HepG2 (cell line): Measurements from ENCODE around the gene C2. TPM values are rescaled to one million over a fixed set of nuclear protein-coding genes. Genes with fewer than 3 reads are reported as not detected.

Experiments used
- ATF7-NPFF ChIP-seq: sonication (generic); formaldehyde crosslinking; IDR thresholded peaks from 2 replicates; pipeline ENCODE4 v1.8.1; 2023; ENCODE audit warnings: mild to moderate bottlenecking, low read depth, missing genetic modification reagents, moderate library complexity
- BRD4 ChIP-seq: sonication (generic); formaldehyde crosslinking; IDR thresholded peaks from 2 replicates; pipeline ENCODE4 v1.4.0; 2020; ENCODE audit warnings: missing genetic modification reagents
- FOSL2 ChIP-seq: sonication (generic); formaldehyde crosslinking; IDR thresholded peaks from 2 replicates; pipeline ENCODE4 v1.4.0; 2020; ENCODE audit warnings: missing genetic modification reagents
- GZF1 ChIP-seq: sonication (generic); formaldehyde crosslinking; IDR thresholded peaks from 2 replicates; pipeline ENCODE4 v1.5.1; 2020; ENCODE audit warnings: mild to moderate bottlenecking, missing genetic modification reagents
- KDM3A ChIP-seq: IDR thresholded peaks from 2 replicates; pipeline ENCODE4 v1.6.1; 2018; ENCODE audit warnings: low read depth, missing compliant biosample characterization
- MEIS1 ChIP-seq: sonication (generic); formaldehyde crosslinking; IDR thresholded peaks from 2 replicates; pipeline ENCODE4 v1.9.0; 2021; ENCODE audit warnings: mild to moderate bottlenecking, missing genetic modification reagents, moderate library complexity, borderline replicate concordance
- MTA1 ChIP-seq: sonication (generic); formaldehyde crosslinking; IDR thresholded peaks from 2 replicates; pipeline ENCODE4 v1.4.0; 2020; ENCODE audit warnings: missing genetic modification reagents, mild to moderate bottlenecking, borderline replicate concordance
- MXI1 ChIP-seq: IDR thresholded peaks from 3 replicates; pipeline ENCODE4 v1.6.1; 2012; ENCODE audit warnings: low read depth, low read length, inconsistent platforms, borderline replicate concordance
- PHF8 ChIP-seq: sonication (generic); formaldehyde crosslinking; IDR thresholded peaks from 2 replicates; pipeline ENCODE4 v1.5.0; 2020; ENCODE audit warnings: missing genetic modification reagents
- RARA ChIP-seq: IDR thresholded peaks from 2 replicates; pipeline ENCODE4 v1.6.1; 2016; ENCODE audit warnings: missing genetic modification reagents, missing compliant biosample characterization
- REL ChIP-seq: sonication (generic); formaldehyde crosslinking; conservative IDR thresholded peaks from 2 replicates; pipeline ENCODE4 v1.8.0; 2022; ENCODE audit warnings: mild to moderate bottlenecking, missing genetic modification reagents, moderate library complexity
- STAG1 ChIP-seq: sonication (generic); formaldehyde crosslinking; IDR thresholded peaks from 2 replicates; pipeline ENCODE4 v1.4.0; 2020; ENCODE audit warnings: missing genetic modification reagents
- STAT5B ChIP-seq: sonication (generic); formaldehyde crosslinking; IDR thresholded peaks from 2 replicates; pipeline ENCODE4 v1.4.0; 2020; ENCODE audit warnings: missing genetic modification reagents
- TBL1XR1 ChIP-seq: fragments of 150-350 bp; IDR thresholded peaks from 2 replicates; pipeline ENCODE4 v1.6.1; 2014; ENCODE audit warnings: borderline replicate concordance, low read length; ENCODE audit not compliant: partially characterized antibody
- TBP ChIP-seq: sonication (generic); formaldehyde crosslinking; IDR thresholded peaks from 2 replicates; pipeline ENCODE4 v1.5.0; 2020; ENCODE audit warnings: missing genetic modification reagents
- TFDP2 ChIP-seq: sonication (generic); formaldehyde crosslinking; IDR thresholded peaks from 2 replicates; pipeline ENCODE4 v1.4.0; 2020; ENCODE audit warnings: missing genetic modification reagents
- THAP9 ChIP-seq: sonication (generic); formaldehyde crosslinking; IDR thresholded peaks from 2 replicates; pipeline ENCODE4; 2020; ENCODE audit warnings: missing genetic modification reagents, mild to moderate bottlenecking, borderline replicate concordance
- THRA ChIP-seq: sonication (generic); formaldehyde crosslinking; IDR thresholded peaks from 2 replicates; pipeline ENCODE4 v1.4.0; 2020; ENCODE audit warnings: missing genetic modification reagents, borderline replicate concordance
- XBP1 ChIP-seq: sonication (generic); formaldehyde crosslinking; IDR thresholded peaks from 2 replicates; pipeline ENCODE4 v1.5.0; 2020; ENCODE audit warnings: missing genetic modification reagents
- ZNF326 ChIP-seq: sonication (generic); formaldehyde crosslinking; IDR thresholded peaks from 2 replicates; pipeline ENCODE4 v1.4.0; 2020; ENCODE audit warnings: missing genetic modification reagents, borderline replicate concordance
- ZNF614 ChIP-seq: IDR thresholded peaks from 2 replicates; pipeline ENCODE4 v1.6.1; 2018; ENCODE audit warnings: missing biosample characterization, missing genetic modification reagents, inconsistent platforms, borderline replicate concordance
- ZNF615 ChIP-seq: sonication (generic); formaldehyde crosslinking; IDR thresholded peaks from 2 replicates; pipeline ENCODE4 v1.5.0; 2020; ENCODE audit warnings: mild to moderate bottlenecking, missing genetic modification reagents, borderline replicate concordance
- ZNF652 ChIP-seq: IDR thresholded peaks from 2 replicates; pipeline ENCODE4 v1.6.1; 2016; ENCODE audit warnings: low read depth, borderline replicate concordance
- polyA plus RNA-seq, 8 experiments: library from polyadenylated mRNA; depleted of rRNA in 3 of 8; stranded (reverse) in 7 of 8; unstranded in 1 of 8; fragments of >200 nt; fragmentation: Illumina TruSeq in 4 of 8; extraction: Trizol in 4 of 8; gene quantifications; 2 replicates each; pipeline versions ENCODE4 v1.2.1 to v1.2.3, GENCODE V29; 2011 to 2016; ENCODE audit warnings: low read depth in 4 of 8, missing spikeins in 1 of 8, mixed read lengths in 1 of 8; ENCODE audit not compliant: insufficient read depth in 1 of 8
- total RNA-seq, 5 experiments: library from RNA; depleted of rRNA; stranded (reverse); fragments of >200 nt; fragmentation: Illumina TruSeq; extraction: Trizol; gene quantifications; 2 replicates each; pipeline ENCODE4 v1.2.3, GENCODE V29; 2016; ENCODE audit warnings: low read depth in 1 of 5
- TF ChIP-seq, protein P1 (sequence below): sonication (generic); formaldehyde crosslinking; IDR thresholded peaks from 2 replicates; pipeline ENCODE4 v1.9.0; 2021; ENCODE audit warnings: missing genetic modification reagents, mild to moderate bottlenecking, borderline replicate concordance

Gene C2
- total and polyA plus RNA-seq, 2 of the 13 experiments (the other 11 are each of a cell fraction or from before 2014, with no cell fraction given), result 165 to 307 TPM

DNA sequence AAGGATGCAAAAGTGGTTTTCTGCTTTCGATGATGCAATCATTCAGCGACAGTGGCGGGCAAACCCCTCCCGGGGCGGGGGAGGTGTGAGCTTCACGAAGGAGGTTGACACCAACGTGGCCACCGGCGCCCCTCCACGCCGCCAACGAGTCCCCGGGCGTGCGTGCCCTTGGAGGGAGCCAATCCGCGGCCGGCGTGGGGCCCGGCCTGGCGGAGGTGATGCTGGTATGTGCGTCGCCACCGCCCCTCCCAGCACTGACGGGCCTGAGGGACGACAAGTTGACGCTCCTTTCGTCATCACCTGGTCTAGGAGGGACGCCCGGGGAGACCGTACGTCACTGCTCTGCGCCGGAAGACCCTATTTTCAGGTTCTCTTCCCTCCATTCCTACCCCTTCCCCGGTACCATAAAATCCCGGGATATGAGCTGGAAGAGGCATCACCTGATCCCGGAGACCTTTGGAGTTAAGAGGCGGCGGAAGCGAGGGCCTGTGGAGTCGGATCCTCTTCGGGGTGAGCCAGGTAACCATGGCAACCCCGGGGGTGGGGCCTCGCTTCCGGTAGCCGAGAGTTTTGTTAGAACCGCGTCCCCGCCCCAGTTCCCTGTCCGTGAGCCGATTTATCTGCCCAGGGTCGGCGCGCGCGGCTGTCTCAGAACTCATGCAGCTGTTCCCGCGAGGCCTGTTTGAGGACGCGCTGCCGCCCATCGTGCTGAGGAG lies 44.6 kb downstream of the C2 start, which contains the start of gene DXO (continued):
- TF ChIP-seq STAG1 (CRISPR knock-in tag) (peak; percentile 36; the same call in 1 of the 2 replicates), MXI1 (peak; percentile 79; the same call in 1 of the 3 replicates), ATF7-NPFF (peak; percentile 88), STAT5B (CRISPR knock-in tag) (no peak; the same call in 1 of the 2 replicates), RARA (CRISPR knock-in tag) (no peak), ZNF326 (CRISPR knock-in tag) (no peak), KDM3A (CRISPR knock-in tag) (0 out of 2 replicates have a peak, but pooled peaks have one; percentile 55), MEIS1 (CRISPR knock-in tag) (no peak; the same call in none of the 2 replicates), PHF8 (CRISPR knock-in tag) (peak; percentile 94), ZNF652 (no peak), ZNF614 (CRISPR knock-in tag) (no peak; the same call in 1 of the 2 replicates), TFDP2 (CRISPR knock-in tag) (peak; percentile 84), FOSL2 (peak; percentile 57), REL (CRISPR knock-in tag) (peak; percentile 98), TBL1XR1 (no peak), MTA1 (CRISPR knock-in tag) (peak; percentile 80; the same call in 1 of the 2 replicates), GZF1 (CRISPR knock-in tag) (no peak), TBP (peak; percentile 76; the same call in 1 of the 2 replicates), BRD4 (CRISPR knock-in tag) (peak; percentile 59; the same call in 1 of the 2 replicates), THAP9 (CRISPR knock-in tag) (peak; percentile 94; the same call in 1 of the 2 replicates), ZNF615 (CRISPR knock-in tag) (no peak), XBP1 (CRISPR knock-in tag) (0 out of 2 replicates have a peak, but pooled peaks have one; percentile 52), THRA (CRISPR knock-in tag) (peak; percentile 43; the same call in 1 of the 2 replicates)
- TF ChIP-seq, protein P1, sequence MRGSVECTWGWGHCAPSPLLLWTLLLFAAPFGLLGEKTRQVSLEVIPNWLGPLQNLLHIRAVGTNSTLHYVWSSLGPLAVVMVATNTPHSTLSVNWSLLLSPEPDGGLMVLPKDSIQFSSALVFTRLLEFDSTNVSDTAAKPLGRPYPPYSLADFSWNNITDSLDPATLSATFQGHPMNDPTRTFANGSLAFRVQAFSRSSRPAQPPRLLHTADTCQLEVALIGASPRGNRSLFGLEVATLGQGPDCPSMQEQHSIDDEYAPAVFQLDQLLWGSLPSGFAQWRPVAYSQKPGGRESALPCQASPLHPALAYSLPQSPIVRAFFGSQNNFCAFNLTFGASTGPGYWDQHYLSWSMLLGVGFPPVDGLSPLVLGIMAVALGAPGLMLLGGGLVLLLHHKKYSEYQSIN (CRISPR knock-in tag), result no peak; the same call in 1 of the 2 replicates
